ENCODE measurements around the gene FDX2. TPM values are rescaled to one million over a fixed set of nuclear protein-coding genes. Genes with fewer than 3 reads are reported as not detected.

FDX2 gene
- total and polyA plus RNA-seq, 2 experiments from 2014 or later = 28.7 to 35.0 TPM

DNA sequence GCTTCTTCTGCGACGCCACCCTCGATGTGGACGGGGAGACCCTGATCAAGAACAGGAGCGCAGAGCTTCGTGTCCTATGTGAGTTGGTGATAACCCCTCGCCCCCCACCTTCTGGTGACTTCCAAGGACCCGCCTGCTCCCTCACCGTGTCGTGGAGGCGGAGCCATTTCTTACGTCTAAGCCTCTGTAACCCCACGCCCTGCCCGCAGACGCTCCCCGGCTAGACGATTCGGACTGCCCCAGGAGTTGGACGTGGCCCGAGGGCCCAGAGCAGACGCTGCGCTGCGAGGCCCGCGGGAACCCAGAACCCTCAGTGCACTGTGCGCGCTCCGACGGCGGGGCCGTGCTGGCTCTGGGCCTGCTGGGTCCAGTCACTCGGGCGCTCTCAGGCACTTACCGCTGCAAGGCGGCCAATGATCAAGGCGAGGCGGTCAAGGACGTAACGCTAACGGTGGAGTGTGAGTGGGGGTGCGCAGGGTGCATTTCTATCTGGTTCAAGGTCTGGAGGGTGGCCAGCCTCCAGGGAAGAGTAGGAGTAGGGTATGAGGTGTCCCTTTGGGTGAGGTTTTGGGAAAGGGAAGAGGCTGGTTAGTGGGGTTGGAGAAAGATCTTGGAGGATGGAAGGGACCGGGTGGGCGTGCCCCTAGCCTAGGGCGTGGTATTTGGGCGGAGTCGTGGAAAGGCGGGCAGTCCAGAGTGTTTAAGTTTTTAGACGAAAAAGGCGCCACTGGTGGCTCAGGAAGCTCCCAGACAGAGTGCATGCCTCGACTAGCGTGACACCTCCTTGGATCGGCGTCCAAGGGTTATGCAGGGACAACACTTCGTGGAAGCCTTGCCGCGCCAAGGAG lies 22.8 kb downstream of the FDX2 start:
- DNase-seq (ENCODE audit: low spot score) (peak; percentile 65), ATAC-seq (peak; percentile 0)
- Mint-ChIP-seq H3K9me3 (0 out of 3 replicates have a peak, but pooled peaks cover under 1% of the 10 kb centered on the region), H3K4me1 (peaks cover 32% of the 10 kb centered on the region), H3K27ac (no peak overlapping the region), H3K27me3 (ENCODE audit: insufficient read depth, low read depth, poor library complexity) (peaks cover 95% of the 10 kb centered on the region), H3K36me3 (ENCODE audit: low read depth) (no peaks in the 10 kb centered on the region), H3K4me3 (peak overlapping the region; percentile 77)
- H2AFZ ChIP-seq = peak overlapping the region; percentile 83
- TF ChIP-seq ZNF114 (CRISPR knock-in tag; IDR thresholded peaks at IDR 0.05) (no peak), STAT1 (IDR thresholded peaks at IDR 0.05; ENCODE audit: unreplicated experiment) (no peak), EZH2phosphoT487 (IDR thresholded peaks at IDR 0.05; ENCODE audit: unreplicated experiment) (no peak), POLR2AphosphoS5 (IDR thresholded peaks at IDR 0.05; ENCODE audit: low read depth) (no peak), EZH2 (IDR thresholded peaks at IDR 0.05; ENCODE audit: low read depth, unreplicated experiment) (peak; percentile 55)
- TF ChIP-seq, protein P1, sequence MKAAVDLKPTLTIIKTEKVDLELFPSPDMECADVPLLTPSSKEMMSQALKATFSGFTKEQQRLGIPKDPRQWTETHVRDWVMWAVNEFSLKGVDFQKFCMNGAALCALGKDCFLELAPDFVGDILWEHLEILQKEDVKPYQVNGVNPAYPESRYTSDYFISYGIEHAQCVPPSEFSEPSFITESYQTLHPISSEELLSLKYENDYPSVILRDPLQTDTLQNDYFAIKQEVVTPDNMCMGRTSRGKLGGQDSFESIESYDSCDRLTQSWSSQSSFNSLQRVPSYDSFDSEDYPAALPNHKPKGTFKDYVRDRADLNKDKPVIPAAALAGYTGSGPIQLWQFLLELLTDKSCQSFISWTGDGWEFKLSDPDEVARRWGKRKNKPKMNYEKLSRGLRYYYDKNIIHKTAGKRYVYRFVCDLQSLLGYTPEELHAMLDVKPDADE (IDR thresholded peaks at IDR 0.05) = no peak
- no peaks in the 10 kb centered on the region for H3K79me2 ChIP-seq (replicated peaks; ENCODE audit: insufficient read depth)
- H3K36me3 ChIP-seq (ENCODE audit: insufficient read depth) = no peaks in the 10 kb centered on the region
- H3K4me3 ChIP-seq = peak overlapping the region; percentile 65
- H3F3A ChIP-seq (replicated peaks; ENCODE audit: low read depth) = peaks cover 27% of the 10 kb centered on the region; the same call in 1 of the 2 replicates
- H4K20me1 ChIP-seq (replicated peaks; ENCODE audit: insufficient read depth) = no peaks in the 10 kb centered on the region; the same call in 1 of the 2 replicates
- H3K4me1 ChIP-seq (ENCODE audit: insufficient read depth) = peaks cover 17% of the 10 kb centered on the region
- no peaks in the 10 kb centered on the region for H3K9me2 ChIP-seq (ENCODE audit: insufficient read depth)
- peak overlapping the region; percentile 83 for H3K4me2 ChIP-seq
- H3K27ac ChIP-seq (ENCODE audit: low read depth) = no peak overlapping the region
- H3K27me3 ChIP-seq (ENCODE audit: insufficient read depth) = peaks cover 100% of the 10 kb centered on the region

DNA sequence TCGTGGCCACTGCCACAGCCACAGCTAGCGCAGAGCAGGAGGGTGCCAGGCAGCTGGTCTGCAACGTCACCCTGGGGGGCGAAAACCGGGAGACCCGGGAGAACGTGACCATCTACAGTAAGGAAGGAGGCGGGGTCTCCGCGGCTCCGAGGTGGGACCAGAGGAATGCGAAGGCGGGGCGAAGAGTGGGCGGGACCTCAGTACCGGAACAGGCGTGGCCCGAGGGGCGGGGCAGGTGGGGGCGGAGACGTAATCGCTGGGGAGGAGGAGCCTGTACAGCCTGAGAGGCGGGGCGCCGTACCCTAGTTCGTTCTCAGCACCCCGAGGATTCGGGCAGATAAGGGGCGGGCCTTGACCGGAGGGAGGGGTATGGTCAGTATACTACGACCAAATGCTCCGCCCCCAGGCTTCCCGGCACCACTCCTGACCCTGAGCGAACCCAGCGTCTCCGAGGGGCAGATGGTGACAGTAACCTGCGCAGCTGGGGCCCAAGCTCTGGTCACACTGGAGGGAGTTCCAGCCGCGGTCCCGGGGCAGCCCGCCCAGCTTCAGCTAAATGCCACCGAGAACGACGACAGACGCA lies 23.5 kb downstream of the FDX2 start:
- H3K4me2 ChIP-seq = peak overlapping the region; percentile 94
- peak overlapping the region; percentile 77 for H3K4me3 Mint-ChIP-seq
- ATAC-seq (peak; percentile 38), DNase-seq (ENCODE audit: low spot score) (peak; percentile 98)
- H2AFZ ChIP-seq = peak overlapping the region; percentile 98
- H3K27ac Mint-ChIP-seq = no peak overlapping the region
- peaks cover 3% of the 10 kb centered on the region; the same call in 1 of the 3 replicates for H3K9me3 Mint-ChIP-seq
- peaks cover 100% of the 10 kb centered on the region for H3K27me3 ChIP-seq (ENCODE audit: insufficient read depth)
- peaks cover 96% of the 10 kb centered on the region for H3K27me3 Mint-ChIP-seq (ENCODE audit: insufficient read depth, low read depth, poor library complexity)
- peaks cover 17% of the 10 kb centered on the region for H3K4me1 ChIP-seq (ENCODE audit: insufficient read depth)
- no peaks in the 10 kb centered on the region for H3K9me2 ChIP-seq (ENCODE audit: insufficient read depth)
- H3K4me3 ChIP-seq = peak overlapping the region; percentile 71
- no peaks in the 10 kb centered on the region for H3K79me2 ChIP-seq (replicated peaks; ENCODE audit: insufficient read depth)
- H3K36me3 Mint-ChIP-seq (ENCODE audit: low read depth) = no peaks in the 10 kb centered on the region
- H3K4me1 Mint-ChIP-seq = peaks cover 35% of the 10 kb centered on the region
- H4K20me1 ChIP-seq (replicated peaks; ENCODE audit: insufficient read depth) = no peaks in the 10 kb centered on the region; the same call in 1 of the 2 replicates
- H3F3A ChIP-seq (replicated peaks; ENCODE audit: low read depth) = peaks cover 27% of the 10 kb centered on the region; the same call in 1 of the 2 replicates
- H3K27ac ChIP-seq (ENCODE audit: low read depth) = no peak overlapping the region
- no peaks in the 10 kb centered on the region for H3K36me3 ChIP-seq (ENCODE audit: insufficient read depth)
- TF ChIP-seq NANOG (IDR thresholded peaks at IDR 0.05; ENCODE audit: borderline replicate concordance) (no peak), EZH2phosphoT487 (IDR thresholded peaks at IDR 0.05; ENCODE audit: unreplicated experiment) (no peak), EZH2 (IDR thresholded peaks at IDR 0.05; ENCODE audit: low read depth, unreplicated experiment) (no peak)
- TF ChIP-seq, protein P2, sequence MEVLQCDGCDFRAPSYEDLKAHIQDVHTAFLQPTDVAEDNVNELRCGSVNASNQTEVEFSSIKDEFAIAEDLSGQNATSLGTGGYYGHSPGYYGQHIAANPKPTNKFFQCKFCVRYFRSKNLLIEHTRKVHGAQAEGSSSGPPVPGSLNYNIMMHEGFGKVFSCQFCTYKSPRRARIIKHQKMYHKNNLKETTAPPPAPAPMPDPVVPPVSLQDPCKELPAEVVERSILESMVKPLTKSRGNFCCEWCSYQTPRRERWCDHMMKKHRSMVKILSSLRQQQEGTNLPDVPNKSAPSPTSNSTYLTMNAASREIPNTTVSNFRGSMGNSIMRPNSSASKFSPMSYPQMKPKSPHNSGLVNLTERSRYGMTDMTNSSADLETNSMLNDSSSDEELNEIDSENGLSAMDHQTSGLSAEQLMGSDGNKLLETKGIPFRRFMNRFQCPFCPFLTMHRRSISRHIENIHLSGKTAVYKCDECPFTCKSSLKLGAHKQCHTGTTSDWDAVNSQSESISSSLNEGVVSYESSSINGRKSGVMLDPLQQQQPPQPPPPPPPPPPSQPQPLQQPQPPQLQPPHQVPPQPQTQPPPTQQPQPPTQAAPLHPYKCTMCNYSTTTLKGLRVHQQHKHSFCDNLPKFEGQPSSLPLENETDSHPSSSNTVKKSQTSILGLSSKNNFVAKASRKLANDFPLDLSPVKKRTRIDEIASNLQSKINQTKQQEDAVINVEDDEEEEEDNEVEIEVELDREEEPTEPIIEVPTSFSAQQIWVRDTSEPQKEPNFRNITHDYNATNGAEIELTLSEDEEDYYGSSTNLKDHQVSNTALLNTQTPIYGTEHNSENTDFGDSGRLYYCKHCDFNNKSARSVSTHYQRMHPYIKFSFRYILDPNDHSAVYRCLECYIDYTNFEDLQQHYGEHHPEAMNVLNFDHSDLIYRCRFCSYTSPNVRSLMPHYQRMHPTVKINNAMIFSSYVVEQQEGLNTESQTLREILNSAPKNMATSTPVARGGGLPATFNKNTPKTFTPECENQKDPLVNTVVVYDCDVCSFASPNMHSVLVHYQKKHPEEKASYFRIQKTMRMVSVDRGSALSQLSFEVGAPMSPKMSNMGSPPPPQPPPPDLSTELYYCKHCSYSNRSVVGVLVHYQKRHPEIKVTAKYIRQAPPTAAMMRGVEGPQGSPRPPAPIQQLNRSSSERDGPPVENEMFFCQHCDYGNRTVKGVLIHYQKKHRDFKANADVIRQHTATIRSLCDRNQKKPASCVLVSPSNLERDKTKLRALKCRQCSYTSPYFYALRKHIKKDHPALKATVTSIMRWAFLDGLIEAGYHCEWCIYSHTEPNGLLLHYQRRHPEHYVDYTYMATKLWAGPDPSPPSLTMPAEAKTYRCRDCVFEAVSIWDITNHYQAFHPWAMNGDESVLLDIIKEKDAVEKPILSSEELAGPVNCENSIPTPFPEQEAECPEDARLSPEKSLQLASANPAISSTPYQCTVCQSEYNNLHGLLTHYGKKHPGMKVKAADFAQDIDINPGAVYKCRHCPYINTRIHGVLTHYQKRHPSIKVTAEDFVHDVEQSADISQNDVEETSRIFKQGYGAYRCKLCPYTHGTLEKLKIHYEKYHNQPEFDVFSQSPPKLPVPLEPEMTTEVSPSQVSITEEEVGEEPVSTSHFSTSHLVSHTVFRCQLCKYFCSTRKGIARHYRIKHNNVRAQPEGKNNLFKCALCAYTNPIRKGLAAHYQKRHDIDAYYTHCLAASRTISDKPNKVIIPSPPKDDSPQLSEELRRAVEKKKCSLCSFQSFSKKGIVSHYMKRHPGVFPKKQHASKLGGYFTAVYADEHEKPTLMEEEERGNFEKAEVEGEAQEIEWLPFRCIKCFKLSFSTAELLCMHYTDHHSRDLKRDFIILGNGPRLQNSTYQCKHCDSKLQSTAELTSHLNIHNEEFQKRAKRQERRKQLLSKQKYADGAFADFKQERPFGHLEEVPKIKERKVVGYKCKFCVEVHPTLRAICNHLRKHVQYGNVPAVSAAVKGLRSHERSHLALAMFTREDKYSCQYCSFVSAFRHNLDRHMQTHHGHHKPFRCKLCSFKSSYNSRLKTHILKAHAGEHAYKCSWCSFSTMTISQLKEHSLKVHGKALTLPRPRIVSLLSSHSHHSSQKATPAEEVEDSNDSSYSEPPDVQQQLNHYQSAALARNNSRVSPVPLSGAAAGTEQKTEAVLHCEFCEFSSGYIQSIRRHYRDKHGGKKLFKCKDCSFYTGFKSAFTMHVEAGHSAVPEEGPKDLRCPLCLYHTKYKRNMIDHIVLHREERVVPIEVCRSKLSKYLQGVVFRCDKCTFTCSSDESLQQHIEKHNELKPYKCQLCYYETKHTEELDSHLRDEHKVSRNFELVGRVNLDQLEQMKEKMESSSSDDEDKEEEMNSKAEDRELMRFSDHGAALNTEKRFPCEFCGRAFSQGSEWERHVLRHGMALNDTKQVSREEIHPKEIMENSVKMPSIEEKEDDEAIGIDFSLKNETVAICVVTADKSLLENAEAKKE (CRISPR knock-in tag; IDR thresholded peaks at IDR 0.05) = no peak
- TF ChIP-seq, protein P1 (IDR thresholded peaks at IDR 0.05) = no peak
